CD4-positive, CD25-positive, alpha-beta regulatory T cell (primary cell): Measurements from ENCODE around the gene CCR6. TPM values are rescaled to one million over a fixed set of nuclear protein-coding genes. Genes with fewer than 3 reads are reported as not detected.

Source experiments
- ATAC-seq, 2 donors: fragments of 150-1000 bp; cut with Tn5 transposase; one replicate each; pipeline ENCODE4 v1.10.0; 2021; ENCODE audit warnings: low read depth in 2 of 2, moderate number of reproducible peaks in 2 of 2, moderate library complexity in 1 of 2
- DNase-seq, 3 donors: peaks; one replicate each; pipeline versions ENCODE4 v3.0.0 to v3.0.0-alpha.2; 2012 to 2022; ENCODE audit warnings: mixed read lengths in 1 of 3
- H3K27ac ChIP-seq: one replicate; pipeline ENCODE4 v1.7.0; 2013; ENCODE audit warnings: mild to moderate bottlenecking, low read length; ENCODE audit not compliant: insufficient read depth, poor library complexity, severe bottlenecking
- H3K27me3 ChIP-seq: one replicate; pipeline ENCODE4 v1.7.0; 2013; ENCODE audit warnings: low read length; ENCODE audit not compliant: control insufficient read depth, insufficient read depth
- H3K36me3 ChIP-seq: one replicate; pipeline ENCODE4 v1.7.0; 2013; ENCODE audit warnings: mild to moderate bottlenecking, low read length, moderate library complexity; ENCODE audit not compliant: control insufficient read depth, insufficient read depth
- H3K4me1 ChIP-seq: 2 replicates; pipeline ENCODE4 v1.7.0; 2013; ENCODE audit warnings: mild to moderate bottlenecking, low read length; ENCODE audit not compliant: insufficient read depth, control insufficient read depth, poor library complexity, severe bottlenecking
- H3K4me3 ChIP-seq: one replicate; pipeline ENCODE4 v1.7.0; 2013; ENCODE audit warnings: low read depth, mild to moderate bottlenecking, low read length, moderate library complexity
- H3K9me3 ChIP-seq, 2 experiments: 1 replicate in 1 of 2; 2 replicates in 1 of 2; pipeline ENCODE4 v1.7.0; 2013; ENCODE audit warnings: low read length in 2 of 2, mild to moderate bottlenecking in 1 of 2, moderate library complexity in 1 of 2; ENCODE audit not compliant: control insufficient read depth in 2 of 2
- H3K27ac Mint-ChIP-seq, 3 donors: one replicate each; pipeline ENCODE4 v1.8.0; 2020 to 2022; ENCODE audit warnings: mild to moderate bottlenecking in 3 of 3, mixed read lengths in 3 of 3, moderate library complexity in 2 of 3
- H3K27me3 Mint-ChIP-seq: one replicate; pipeline ENCODE4 v1.8.0; 2022; ENCODE audit warnings: mild to moderate bottlenecking, mixed read lengths
- H3K36me3 Mint-ChIP-seq: one replicate; pipeline ENCODE4 v1.8.0; 2020; ENCODE audit warnings: mixed read lengths
- H3K4me1 Mint-ChIP-seq, 4 donors: one replicate each; pipeline ENCODE4 v1.8.0; 2020 to 2022; ENCODE audit warnings: mixed read lengths in 4 of 4, mild to moderate bottlenecking in 1 of 4
- H3K4me3 Mint-ChIP-seq, 4 donors: one replicate each; pipeline ENCODE4 v1.8.0; 2020 to 2022; ENCODE audit warnings: mild to moderate bottlenecking in 4 of 4, mixed read lengths in 4 of 4, moderate library complexity in 3 of 4
- H3K9me3 Mint-ChIP-seq, 7 donors: one replicate each; pipeline ENCODE4 v1.8.0; 2020 to 2022; ENCODE audit warnings: mixed read lengths in 7 of 7, mild to moderate bottlenecking in 3 of 7, moderate library complexity in 2 of 7
- polyA plus RNA-seq, 4 donors: library from polyadenylated mRNA; unstranded; fragments of 300-500 nt; fragmentation: Illumina TruSeq; gene quantifications; one replicate each; pipeline ENCODE4 v1.2.3, GENCODE V29; 2021
- total RNA-seq: library from RNA; stranded (reverse); gene quantifications from one replicate; pipeline ENCODE4 v1.2.3, GENCODE V29; 2022

Gene CCR6
- total and polyA plus RNA-seq, 5 donors from 2014 or later, result 40.8 to 97.3 (median 67.5) TPM

DNA sequence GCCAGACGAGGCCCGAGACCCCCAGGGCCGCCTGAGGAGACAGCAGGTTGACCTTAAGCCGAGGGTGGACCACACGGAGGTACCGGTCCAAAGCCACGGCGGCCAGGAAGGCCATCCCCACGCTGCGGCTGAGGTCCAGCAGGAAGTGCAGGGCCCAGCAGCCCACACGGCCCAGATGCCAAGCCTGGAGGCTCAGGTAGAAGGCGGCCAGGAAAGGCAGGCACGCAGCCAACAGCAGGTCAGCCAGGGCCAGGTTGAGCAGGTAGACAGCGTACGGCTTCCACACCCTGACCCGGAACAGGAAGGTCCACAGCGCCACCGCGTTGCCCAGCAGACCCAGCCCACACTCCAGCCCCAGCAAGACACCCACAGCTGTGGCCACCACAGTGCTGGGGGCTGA lies 34.5 kb downstream of the CCR6 start:
- Mint-ChIP-seq H3K36me3 (peaks cover 4% of the 10 kb centered on the region), H3K9me3 (no peaks in the 10 kb centered on the region), H3K27ac (peak overlapping the region in 1 of 3 donors; percentile 38), H3K4me3 (no peak overlapping the region), H3K27me3 (peaks cover 26% of the 10 kb centered on the region), H3K4me1 (peaks cover 4 to 11% (median 8%) of the 10 kb centered on the region in 4 donors)
- no peaks in the 10 kb centered on the region for H3K9me3 ChIP-seq
- DNase-seq (no peak), ATAC-seq (no peak)
- H3K27me3 ChIP-seq, result peaks cover 5% of the 10 kb centered on the region
- no peaks in the 10 kb centered on the region for H3K36me3 ChIP-seq
- no peak overlapping the region for H3K4me3 ChIP-seq
- H3K4me1 ChIP-seq, result no peaks in the 10 kb centered on the region
- H3K27ac ChIP-seq, result no peak overlapping the region

DNA sequence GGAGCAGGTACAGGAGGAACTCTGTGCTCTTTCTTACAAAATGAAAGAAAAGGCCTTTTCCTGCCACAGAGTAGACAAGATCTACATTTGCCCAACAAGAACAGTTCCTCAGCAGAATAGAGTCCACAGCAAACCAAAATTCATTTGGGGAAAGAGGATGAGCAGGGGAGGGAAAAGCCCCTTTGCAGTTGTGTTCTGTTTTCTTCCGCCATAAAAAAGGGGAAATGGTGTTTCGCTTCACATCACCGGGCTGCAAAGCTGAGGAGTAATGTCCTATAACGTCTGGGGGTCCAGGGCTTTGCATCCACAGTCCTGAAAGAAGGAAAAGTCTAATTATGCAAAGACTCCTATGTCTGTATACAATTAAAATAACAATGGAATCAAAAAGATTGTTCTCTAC lies 35.0 kb downstream of the CCR6 start, which contains the start of gene GPR31:
GPR31 (minus strand) TSS at position 118 of the 400 bp plus-strand sequence. CDS start 149 bp downstream, outside the sequence.
- H3K27me3 ChIP-seq, result peaks cover 5% of the 10 kb centered on the region
- no peaks in the 10 kb centered on the region for H3K36me3 ChIP-seq
- H3K4me1 ChIP-seq, result no peaks in the 10 kb centered on the region
- no peaks in the 10 kb centered on the region for H3K9me3 ChIP-seq
- no peak within 1 kb of the TSS for H3K27ac ChIP-seq
- Mint-ChIP-seq H3K4me1 (peaks cover 4 to 8% (median 5%) of the 10 kb centered on the region in 4 donors), H3K27me3 (peaks cover 22% of the 10 kb centered on the region), H3K4me3 (no peak within 1 kb of the TSS), H3K36me3 (peaks cover 4% of the 10 kb centered on the region), H3K9me3 (no peaks in the 10 kb centered on the region), H3K27ac (peak within 1 kb of the TSS in 1 of 3 donors; percentile 38)
- DNase-seq, result no peak
- no peak within 1 kb of the TSS for H3K4me3 ChIP-seq
- ATAC-seq, result no peak

DNA sequence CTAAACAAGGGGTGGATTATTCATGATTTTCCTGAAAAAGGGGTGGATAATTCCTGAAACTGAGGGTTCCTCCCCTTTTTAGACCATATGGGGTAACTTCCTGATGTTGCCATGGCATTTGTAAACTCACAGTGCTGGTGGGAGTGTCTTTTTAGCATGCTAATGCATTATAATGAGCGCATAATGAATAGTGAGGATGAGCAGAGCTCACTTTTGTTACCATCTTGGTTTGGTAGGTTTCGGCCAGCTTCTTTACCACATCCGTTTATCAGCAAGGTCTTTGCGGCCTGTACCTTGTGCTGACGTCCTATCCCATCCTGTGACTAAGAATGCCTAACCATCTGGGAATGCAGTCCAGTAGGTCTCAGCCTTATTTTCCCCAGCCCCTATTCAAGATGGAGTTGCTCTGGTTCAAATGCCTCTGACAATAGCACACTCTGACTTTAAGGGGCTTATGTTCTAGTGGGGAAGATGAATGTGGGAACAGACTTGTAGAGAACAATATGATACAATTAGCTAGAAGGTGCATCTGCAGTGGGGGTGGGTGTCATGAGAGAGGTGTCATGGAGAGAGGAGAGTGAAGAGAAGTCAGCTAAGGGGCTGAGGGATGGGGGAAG lies 39.1 kb downstream of the CCR6 start:
- Mint-ChIP-seq H3K9me3 (no peaks in the 10 kb centered on the region), H3K36me3 (peaks cover 4% of the 10 kb centered on the region), H3K27ac (peak overlapping the region in 2 of 3 donors; percentile 13 to 29), H3K4me3 (no peak overlapping the region), H3K4me1 (no peaks in the 10 kb centered on the region), H3K27me3 (peaks cover 14% of the 10 kb centered on the region)
- no peaks in the 10 kb centered on the region for H3K36me3 ChIP-seq
- H3K4me3 ChIP-seq, result no peak overlapping the region
- no peaks in the 10 kb centered on the region for H3K4me1 ChIP-seq
- H3K27ac ChIP-seq, result no peak overlapping the region
- H3K27me3 ChIP-seq, result peaks cover 2% of the 10 kb centered on the region
- no peaks in the 10 kb centered on the region for H3K9me3 ChIP-seq
- DNase-seq (no peak), ATAC-seq (no peak)

DNA sequence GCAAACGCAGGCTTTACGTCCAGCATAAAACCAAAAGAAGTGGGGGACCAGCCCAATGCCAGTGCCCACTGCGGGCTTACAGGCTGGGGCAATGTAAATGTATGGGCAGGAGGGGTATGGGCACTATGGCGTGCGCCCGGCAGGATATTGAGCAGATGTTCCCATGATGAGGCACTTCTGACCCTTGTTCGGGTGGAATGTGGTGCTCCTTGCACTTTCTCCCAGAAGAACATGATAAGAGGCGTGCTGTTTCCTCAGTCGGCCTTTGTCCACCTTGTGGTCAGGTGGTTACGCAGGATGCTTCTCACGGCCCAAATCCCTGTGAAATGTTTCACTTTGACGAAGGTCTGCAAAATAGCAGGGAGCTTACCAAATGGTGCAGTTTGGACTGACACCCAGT lies 39.7 kb downstream of the CCR6 start:
- no peaks in the 10 kb centered on the region for H3K36me3 ChIP-seq
- no peak overlapping the region for H3K4me3 Mint-ChIP-seq
- H3K27me3 Mint-ChIP-seq, result peaks cover 14% of the 10 kb centered on the region
- peaks cover 4% of the 10 kb centered on the region for H3K36me3 Mint-ChIP-seq
- H3K4me1 Mint-ChIP-seq, result no peaks in the 10 kb centered on the region
- no peaks in the 10 kb centered on the region for H3K4me1 ChIP-seq
- no peak overlapping the region for H3K4me3 ChIP-seq
- peaks cover 2% of the 10 kb centered on the region for H3K27me3 ChIP-seq
- H3K9me3 Mint-ChIP-seq, result no peaks in the 10 kb centered on the region
- peak overlapping the region in 1 of 3 donors; percentile 13 for H3K27ac Mint-ChIP-seq
- H3K27ac ChIP-seq, result no peak overlapping the region
- DNase-seq (no peak), ATAC-seq (no peak)
- H3K9me3 ChIP-seq, result no peaks in the 10 kb centered on the region

DNA sequence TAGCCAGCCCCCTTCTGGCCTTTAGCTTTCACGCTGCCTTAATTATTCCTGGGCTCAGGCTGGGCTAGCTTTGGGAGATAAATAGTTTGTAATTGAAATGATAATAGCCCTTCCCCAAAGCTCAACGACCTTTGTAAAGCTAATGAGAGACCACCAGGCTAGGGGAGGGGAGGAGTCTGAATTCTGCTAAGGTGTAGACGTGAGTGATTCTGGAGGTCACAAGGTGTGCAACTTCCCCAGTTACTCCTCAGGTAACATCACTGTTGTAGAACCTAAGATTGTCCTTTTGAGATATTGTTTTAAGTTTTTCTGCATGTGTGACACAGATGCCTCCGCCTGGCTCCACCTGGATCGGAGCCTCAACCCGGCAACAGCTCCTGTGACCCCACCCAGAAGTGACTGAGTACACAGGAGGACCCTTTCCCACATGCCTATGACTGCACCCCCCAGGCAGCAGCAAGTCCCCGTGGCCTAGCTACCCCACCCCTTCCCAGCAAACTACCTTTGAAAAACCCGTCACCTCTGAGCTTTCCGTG lies 40.6 kb downstream of the CCR6 start:
- H3K36me3 Mint-ChIP-seq, result peaks cover 4% of the 10 kb centered on the region
- no peak overlapping the region for H3K4me3 ChIP-seq
- H3K27ac Mint-ChIP-seq, result no peak overlapping the region

DNA sequence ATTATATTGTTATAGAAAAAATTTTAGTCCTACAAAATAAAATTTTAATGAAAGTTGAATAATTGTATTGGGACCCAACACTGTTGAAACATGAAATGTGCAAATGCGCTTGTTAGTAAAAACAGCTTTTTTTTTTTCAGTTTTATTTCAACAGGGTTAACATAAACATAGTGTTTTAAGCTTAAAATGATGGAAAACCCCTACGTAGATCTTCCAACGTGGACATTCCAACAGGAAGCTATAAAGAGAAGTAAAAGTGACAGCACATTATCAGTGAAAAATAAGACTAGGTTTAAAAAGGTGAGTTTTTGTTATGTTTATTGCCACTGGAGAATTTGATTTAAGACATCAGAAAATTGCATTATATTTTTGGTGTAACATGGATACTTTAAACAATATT lies 41.4 kb downstream of the CCR6 start:
- H3K9me3 ChIP-seq, result no peaks in the 10 kb centered on the region
- no peak overlapping the region for H3K4me3 Mint-ChIP-seq
- H3K27me3 Mint-ChIP-seq, result peaks cover 14% of the 10 kb centered on the region
- H3K4me3 ChIP-seq, result no peak overlapping the region
- H3K36me3 Mint-ChIP-seq, result peaks cover 4% of the 10 kb centered on the region
- H3K27ac Mint-ChIP-seq, result no peak overlapping the region
- no peaks in the 10 kb centered on the region for H3K36me3 ChIP-seq
- no peaks in the 10 kb centered on the region for H3K9me3 Mint-ChIP-seq
- no peak for ATAC-seq
- H3K27ac ChIP-seq, result no peak overlapping the region
- no peaks in the 10 kb centered on the region for H3K4me1 Mint-ChIP-seq
- H3K4me1 ChIP-seq, result no peaks in the 10 kb centered on the region
- no peaks in the 10 kb centered on the region for H3K27me3 ChIP-seq
- DNase-seq, result no peak

More for the DNA sequence above, 40.6 kb downstream of the CCR6 start:
- Mint-ChIP-seq H3K4me1 (no peaks in the 10 kb centered on the region), H3K9me3 (no peaks in the 10 kb centered on the region), H3K4me3 (no peak overlapping the region), H3K27me3 (peaks cover 14% of the 10 kb centered on the region)
- no peak for ATAC-seq
- Histone ChIP-seq H3K36me3 (no peaks in the 10 kb centered on the region), H3K4me1 (no peaks in the 10 kb centered on the region), H3K27ac (no peak overlapping the region), H3K27me3 (peaks cover 2% of the 10 kb centered on the region), H3K9me3 (no peaks in the 10 kb centered on the region)
- no peak for DNase-seq

DNA sequence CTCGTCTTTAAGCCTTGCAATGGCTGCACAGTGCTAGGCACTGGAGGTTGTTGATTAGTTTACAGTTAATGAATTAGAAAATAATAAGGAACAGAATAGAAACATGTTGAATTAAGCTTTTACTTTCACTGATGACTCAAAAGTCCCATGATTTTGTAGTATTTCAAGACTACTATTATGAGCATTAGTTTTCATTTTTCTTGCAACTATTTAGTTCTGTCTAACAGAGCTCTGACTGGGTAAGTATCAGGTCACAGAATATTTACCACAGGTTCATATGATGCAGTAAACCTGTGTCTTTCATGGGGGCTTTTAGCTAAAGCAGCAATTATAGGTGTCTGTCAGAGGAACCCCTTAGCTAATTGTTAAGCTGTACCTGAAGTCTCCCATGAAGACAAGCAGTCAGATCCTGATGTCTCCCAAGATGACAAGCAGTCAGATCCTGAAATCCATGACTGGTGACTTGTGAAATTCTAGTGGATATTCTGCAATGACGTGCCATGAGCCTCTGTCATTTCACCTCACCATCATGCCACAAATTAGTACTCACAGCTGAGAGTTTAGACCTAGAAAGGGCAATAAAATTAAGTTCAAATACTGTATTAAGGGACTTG lies 43.1 kb downstream of the CCR6 start:
- H3K9me3 ChIP-seq, result no peaks in the 10 kb centered on the region
- H3K36me3 ChIP-seq, result no peaks in the 10 kb centered on the region
- H3K27me3 ChIP-seq, result no peaks in the 10 kb centered on the region
- Mint-ChIP-seq H3K4me1 (peaks cover 0 to 4% (median 2%) of the 10 kb centered on the region in 4 donors), H3K36me3 (peaks cover 7% of the 10 kb centered on the region), H3K9me3 (peaks cover 0 to 2% (median 0%) of the 10 kb centered on the region in 7 donors), H3K27me3 (peaks cover 8% of the 10 kb centered on the region), H3K4me3 (no peak overlapping the region), H3K27ac (peak overlapping the region in 1 of 3 donors; percentile 45)
- ATAC-seq (no peak), DNase-seq (no peak)
- H3K4me1 ChIP-seq, result no peaks in the 10 kb centered on the region
- H3K27ac ChIP-seq, result no peak overlapping the region
- no peak overlapping the region for H3K4me3 ChIP-seq
